Occipital lobe (tissue), 2 donors: ENCODE measurements around the gene TBC1D5. TPM values are rescaled to one million over a fixed set of nuclear protein-coding genes. Genes with fewer than 3 reads are reported as not detected.
"Not testable (repeated sequence)": the region's sequence is repeated elsewhere in the genome, so short reads cannot be mapped to it uniquely, and the experiment has no call there.

Experiments used
- DNase-seq: peaks from one replicate; lab custom pipeline; 2025; lab: John Stamatoyannopoulos, UW
- total RNA-seq: library from RNA; depleted of rRNA; stranded (reverse); fragments of >200 nt; gene quantifications from one replicate; pipeline ENCODE4 v1.2.3, GENCODE V29; 2014

TBC1D5 gene
- total RNA-seq, 1 donor from 2014 or later: 110 TPM

GRCh38 chr3:17749281-17749680 is 6.8 kb upstream of the TBC1D5 start:
- no peak for DNase-seq

GRCh38 chr3:17747890-17748247 is 5.4 kb upstream of the TBC1D5 start:
- no peak for DNase-seq

GRCh38 chr3:17747174-17747889 is 4.9 kb upstream of the TBC1D5 start:
- no peak for DNase-seq

GRCh38 chr3:17745894-17746293 is 3.5 kb upstream of the TBC1D5 start:
- no peak for DNase-seq

GRCh38 chr3:17745301-17745700 is 2.9 kb upstream of the TBC1D5 start:
- no peak for DNase-seq

- DNase-seq: no peak
These were observed 2.3 kb upstream of the TBC1D5 start for GRCh38 chr3:17744693-17745092.

GRCh38 chr3:17743658-17743995 is 1.2 kb upstream of the TBC1D5 start:
- no peak for DNase-seq

GRCh38 chr3:17742880-17743657 is 638 bp upstream of the TBC1D5 start:
- DNase-seq: no peak

GRCh38 chr3:17741621-17742101 is 770 bp downstream of the TBC1D5 start:
- no peak for DNase-seq

- no peak for DNase-seq
These were observed 1.7 kb downstream of the TBC1D5 start for GRCh38 chr3:17740721-17741141.

- DNase-seq: no peak
These were observed 3.5 kb downstream of the TBC1D5 start for GRCh38 chr3:17738921-17739320.

- DNase-seq: no peak
These were observed 4.2 kb downstream of the TBC1D5 start for GRCh38 chr3:17738219-17738618.

- DNase-seq: no peak
These were observed 4.8 kb downstream of the TBC1D5 start for GRCh38 chr3:17737591-17737990.

GRCh38 chr3:17735362-17735761 is 7.1 kb downstream of the TBC1D5 start:
- DNase-seq: not testable (repeated sequence)

GRCh38 chr3:17733768-17734167 is 8.7 kb downstream of the TBC1D5 start:
- no peak for DNase-seq

- DNase-seq: no peak
These were observed 9.2 kb downstream of the TBC1D5 start for GRCh38 chr3:17733215-17733614.

- DNase-seq: no peak
These were observed 12.0 kb downstream of the TBC1D5 start for GRCh38 chr3:17730318-17730967.

- no peak for DNase-seq
These were observed 16.1 kb downstream of the TBC1D5 start for GRCh38 chr3:17726313-17726712.

GRCh38 chr3:17725844-17726243 is 16.6 kb downstream of the TBC1D5 start:
- not testable (repeated sequence) for DNase-seq

GRCh38 chr3:17724948-17725347 is 17.5 kb downstream of the TBC1D5 start:
- DNase-seq: no peak

- DNase-seq: no peak
These were observed 18.3 kb downstream of the TBC1D5 start for GRCh38 chr3:17724122-17724521.

- DNase-seq: no peak
These were observed 25.0 kb downstream of the TBC1D5 start for GRCh38 chr3:17717411-17717810.
